ENCODE measurements around the gene ALG3. TPM values are rescaled to one million over a fixed set of nuclear protein-coding genes. Genes with fewer than 3 reads are reported as not detected.

ALG3 gene
- total and polyA plus RNA-seq, 2 donors (not counting 3 experiments of a cell fraction or from before 2014, with no cell fraction given) = 42.9 to 99.9 TPM

- H3K9me1 ChIP-seq (replicated peaks; ENCODE audit: control insufficient read depth, extremely low read depth, insufficient read depth, low read length) = no peaks in the 10 kb centered on the region
- H3K36me3 ChIP-seq (ENCODE audit: control insufficient read depth in 2 of 2, extremely low read depth in 1 of 2, insufficient read depth in 2 of 2, low read length in 2 of 2) = no peaks in the 10 kb centered on the region
- no peak overlapping the region for H3K9ac ChIP-seq (replicated peaks; ENCODE audit: extremely low read depth, insufficient read depth, low read length)
- no peak for DNase-seq (ENCODE audit: low read depth, low spot score)
- ChIA-PET POLR2A (no interaction called here), CTCF (interaction anchor here (0.6 kb wide), 1 partner anchor 71 kb away, joined by 4 read pairs; no protein-coding TSS in a partner anchor)
- BruUV-seq (replicated peaks) = no TSS peak
- H3K27ac ChIP-seq (ENCODE audit: insufficient read depth, low read depth, low read length) = no peak overlapping the region
- intact Hi-C loops (cut with micrococcal nuclease) (no loop called here), dilution Hi-C loops (cut with MboI; ENCODE audit: extremely low pct_ligation_motif_present, low sequenced_read_pairs) (no loop called here)
- no peak overlapping the region for H3K4me3 ChIP-seq (replicated peaks in 1 of 3; ENCODE audit: insufficient read depth in 1 of 3, low read depth in 1 of 3, low read length in 3 of 3)
- H3K4me2 ChIP-seq (ENCODE audit: insufficient read depth, low read length) = no peak overlapping the region
- H3K4me1 ChIP-seq (ENCODE audit: control insufficient read depth, extremely low read depth, insufficient read depth, low read length) = no peaks in the 10 kb centered on the region
- no peak for FAIRE-seq
- H3K27me3 ChIP-seq (ENCODE audit: control insufficient read depth in 2 of 2, insufficient read depth in 2 of 2, low read length in 2 of 2) = peaks cover 2 to 9% of the 10 kb centered on the region in 2 experiments
- no peaks in the 10 kb centered on the region for H3K79me2 ChIP-seq (ENCODE audit: control insufficient read depth, insufficient read depth, low read length)
- no peaks in the 10 kb centered on the region for H3K9me3 ChIP-seq (replicated peaks; ENCODE audit: control insufficient read depth, insufficient read depth, low read length)
- TF ChIP-seq POLR2AphosphoS5 (IDR thresholded peaks at IDR 0.05; ENCODE audit: insufficient read depth, low read depth, low read length) (no peak), FOS (IDR thresholded peaks at IDR 0.05; ENCODE audit: borderline replicate concordance, insufficient read depth, low read length) (no peak), MYC (IDR thresholded peaks at IDR 0.05; ENCODE audit: low read depth, low read length) (no peak), GATA2 (IDR thresholded peaks at IDR 0.05; ENCODE audit: insufficient read depth, insufficient read length, low read depth, low read length) (no peak), CTCF (IDR thresholded peaks at IDR 0.05; ENCODE audit: extremely low read depth in 1 of 2, insufficient read depth in 1 of 2, low read depth in 1 of 2, low read length in 2 of 2) (no peak), EZH2 (IDR thresholded peaks at IDR 0.05; ENCODE audit: borderline replicate concordance, low read depth, low read length, severe bottlenecking) (no peak), JUN (IDR thresholded peaks at IDR 0.05; ENCODE audit: borderline replicate concordance, insufficient read depth, insufficient read length, low read depth) (no peak), POLR2A (IDR thresholded peaks at IDR 0.05; ENCODE audit: low read depth, low read length) (no peak)
- TF ChIP-seq, protein P1, sequence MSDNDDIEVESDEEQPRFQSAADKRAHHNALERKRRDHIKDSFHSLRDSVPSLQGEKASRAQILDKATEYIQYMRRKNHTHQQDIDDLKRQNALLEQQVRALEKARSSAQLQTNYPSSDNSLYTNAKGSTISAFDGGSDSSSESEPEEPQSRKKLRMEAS (IDR thresholded peaks at IDR 0.05; ENCODE audit: insufficient read depth, insufficient read length) = no peak
- H2AFZ ChIP-seq (ENCODE audit: low read depth, low read length) = no peak overlapping the region
- H4K20me1 ChIP-seq (replicated peaks; ENCODE audit: control insufficient read depth, extremely low read depth, insufficient read depth, low read length) = no peaks in the 10 kb centered on the region
These were observed 26.2 kb downstream of the ALG3 start for GRCh38 chr3:184222521-184222920.

Measured in endothelial cell of umbilical vein (primary cell).